Nephron (organoid): ENCODE data around the gene ENDOD1.
A peak's percentile ranks its signal among the peaks of the same experiment; 100 is the strongest.
"Not testable (repeated sequence)": the region's sequence is repeated elsewhere in the genome, so short reads cannot be mapped to it uniquely, and the experiment has no call there.

Source experiments
- H3K27ac Mint-ChIP-seq, 3 experiments: 2 replicates each; pipeline ENCODE4 v1.8.0; 2020; ENCODE audit warnings: mixed read lengths in 3 of 3, mild to moderate bottlenecking in 2 of 3, moderate library complexity in 1 of 3
- H3K27me3 Mint-ChIP-seq: 2 replicates; pipeline ENCODE4 v1.8.0; 2021; ENCODE audit warnings: low read depth, mild to moderate bottlenecking, moderate library complexity, mixed read lengths
- H3K36me3 Mint-ChIP-seq: 2 replicates; pipeline ENCODE4 v1.8.0; 2020; ENCODE audit warnings: low read depth, mixed read lengths
- H3K4me1 Mint-ChIP-seq: 2 replicates; pipeline ENCODE4 v1.8.0; 2020; ENCODE audit warnings: mixed read lengths
- H3K4me3 Mint-ChIP-seq, 3 experiments: 2 replicates each; pipeline ENCODE4 v1.8.0; 2020; ENCODE audit warnings: mild to moderate bottlenecking in 3 of 3, mixed read lengths in 3 of 3, moderate library complexity in 2 of 3
- H3K9me3 Mint-ChIP-seq: 2 replicates; pipeline ENCODE4 v1.8.0; 2020; ENCODE audit warnings: mixed read lengths
- TF ChIP-seq, protein P1 (sequence below), 3 experiments: fragments of 200-600 bp; sonication (generic); IDR thresholded peaks; one replicate each; pipeline ENCODE4 v1.5.0; 2021; ENCODE audit warnings: antibody characterized with exemption in 3 of 3; ENCODE audit not compliant: unreplicated experiment in 3 of 3

Gene ENDOD1

DNA sequence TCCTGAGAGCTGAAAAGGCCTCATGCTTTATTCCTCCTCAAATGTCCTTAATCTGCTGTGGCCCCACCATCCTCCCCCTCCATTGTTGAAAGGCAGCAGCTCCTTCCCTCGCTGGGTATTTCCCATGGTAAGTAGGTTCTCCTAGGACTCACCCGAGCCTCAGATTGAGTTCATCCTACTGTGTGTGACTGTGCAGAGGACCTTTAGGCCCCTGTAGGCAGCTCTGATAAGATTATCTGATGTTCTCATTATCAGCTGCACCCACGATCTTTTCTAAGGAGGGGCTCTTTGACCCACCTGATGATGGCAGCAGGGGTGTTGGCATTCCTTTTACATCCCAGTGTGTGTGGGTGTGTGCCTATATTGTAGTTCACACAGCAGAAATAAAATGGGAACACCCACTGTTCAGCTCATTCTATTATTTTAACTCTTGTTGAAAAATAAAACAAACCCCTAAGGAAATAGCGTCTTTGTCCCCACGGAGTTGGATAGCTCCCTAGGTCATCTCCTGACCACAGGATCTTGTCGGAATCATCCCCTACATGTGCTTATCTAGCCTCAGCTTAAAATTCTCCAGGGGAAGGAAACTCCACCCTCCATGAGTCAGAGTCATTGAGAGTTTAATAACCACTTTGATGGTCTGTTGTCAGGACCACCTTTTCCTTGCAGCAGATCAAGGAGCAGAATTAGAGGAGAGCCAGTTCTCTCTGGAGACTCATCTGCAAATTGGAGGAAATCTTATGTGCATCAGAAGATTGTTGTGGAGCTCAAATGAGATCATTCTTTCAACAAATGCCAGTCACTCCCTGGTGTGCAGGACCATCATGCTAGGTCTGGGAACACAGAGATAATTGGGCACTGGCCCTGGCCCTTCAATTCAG lies 19.3 kb downstream of the ENDOD1 start:
- TF ChIP-seq, protein P1, sequence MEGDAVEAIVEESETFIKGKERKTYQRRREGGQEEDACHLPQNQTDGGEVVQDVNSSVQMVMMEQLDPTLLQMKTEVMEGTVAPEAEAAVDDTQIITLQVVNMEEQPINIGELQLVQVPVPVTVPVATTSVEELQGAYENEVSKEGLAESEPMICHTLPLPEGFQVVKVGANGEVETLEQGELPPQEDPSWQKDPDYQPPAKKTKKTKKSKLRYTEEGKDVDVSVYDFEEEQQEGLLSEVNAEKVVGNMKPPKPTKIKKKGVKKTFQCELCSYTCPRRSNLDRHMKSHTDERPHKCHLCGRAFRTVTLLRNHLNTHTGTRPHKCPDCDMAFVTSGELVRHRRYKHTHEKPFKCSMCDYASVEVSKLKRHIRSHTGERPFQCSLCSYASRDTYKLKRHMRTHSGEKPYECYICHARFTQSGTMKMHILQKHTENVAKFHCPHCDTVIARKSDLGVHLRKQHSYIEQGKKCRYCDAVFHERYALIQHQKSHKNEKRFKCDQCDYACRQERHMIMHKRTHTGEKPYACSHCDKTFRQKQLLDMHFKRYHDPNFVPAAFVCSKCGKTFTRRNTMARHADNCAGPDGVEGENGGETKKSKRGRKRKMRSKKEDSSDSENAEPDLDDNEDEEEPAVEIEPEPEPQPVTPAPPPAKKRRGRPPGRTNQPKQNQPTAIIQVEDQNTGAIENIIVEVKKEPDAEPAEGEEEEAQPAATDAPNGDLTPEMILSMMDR (IDR thresholded peaks at IDR 0.05; ENCODE audit: unreplicated experiment in 3 of 3): no peak
- Mint-ChIP-seq H3K27ac (peak overlapping the region; percentile 84 to 95 (median 87)), H3K9me3 (peaks cover 2% of the 10 kb centered on the region), H3K36me3 (no peaks in the 10 kb centered on the region), H3K4me1 (peaks cover 78% of the 10 kb centered on the region), H3K4me3 (peak overlapping the region in 2 of 3 experiments; percentile 71), H3K27me3 (peaks cover 4% of the 10 kb centered on the region)

GRCh38 chr11:95111471-95111870 lies 21.8 kb downstream of the ENDOD1 start:
- H3K27me3 Mint-ChIP-seq, H3K36me3 Mint-ChIP-seq, H3K9me3 Mint-ChIP-seq: not testable (repeated sequence)
- peak overlapping the region in 1 of 3 experiments; percentile 65 for H3K27ac Mint-ChIP-seq
- peaks cover 53% of the 10 kb centered on the region for H3K4me1 Mint-ChIP-seq
- H3K4me3 Mint-ChIP-seq: peak overlapping the region in 2 of 3 experiments; percentile 9 to 48

DNA sequence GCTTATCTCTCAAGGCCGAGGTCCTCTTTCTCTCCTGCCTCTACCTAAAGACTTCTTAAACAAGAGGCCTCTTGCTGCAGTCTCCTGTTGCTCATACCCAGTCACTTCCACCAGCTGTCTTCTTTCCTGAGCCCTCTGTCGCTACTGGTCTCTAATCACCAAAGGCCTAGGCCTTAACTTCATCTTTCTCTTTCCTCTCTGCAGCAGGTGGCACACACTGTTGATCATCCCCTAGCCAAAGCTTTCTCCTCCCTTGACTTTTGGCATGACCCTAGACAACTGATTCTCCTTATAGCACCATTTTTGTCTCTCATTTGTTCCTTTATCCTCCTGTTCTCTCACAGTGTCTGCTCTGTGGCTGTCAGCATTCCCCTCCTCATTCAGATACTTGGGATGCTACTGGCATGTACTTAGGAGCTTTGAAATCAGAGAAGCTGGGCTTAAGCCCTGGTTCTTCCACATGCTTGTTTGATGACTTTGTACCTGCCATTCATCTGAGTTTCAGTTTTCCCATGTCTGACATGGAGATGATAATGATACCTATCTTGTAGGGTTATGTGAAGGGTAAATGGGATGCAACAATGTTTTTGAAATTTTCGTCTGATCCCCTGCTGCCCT lies 22.4 kb downstream of the ENDOD1 start:
- Mint-ChIP-seq H3K4me1 (peaks cover 47% of the 10 kb centered on the region), H3K9me3 (peaks cover 2% of the 10 kb centered on the region), H3K4me3 (peak overlapping the region in 2 of 3 experiments; percentile 9 to 48), H3K27ac (peak overlapping the region in 1 of 3 experiments; percentile 65), H3K36me3 (no peaks in the 10 kb centered on the region), H3K27me3 (peaks cover 4% of the 10 kb centered on the region)
- TF ChIP-seq, protein P1 (IDR thresholded peaks at IDR 0.05; ENCODE audit: unreplicated experiment in 3 of 3): no peak

DNA sequence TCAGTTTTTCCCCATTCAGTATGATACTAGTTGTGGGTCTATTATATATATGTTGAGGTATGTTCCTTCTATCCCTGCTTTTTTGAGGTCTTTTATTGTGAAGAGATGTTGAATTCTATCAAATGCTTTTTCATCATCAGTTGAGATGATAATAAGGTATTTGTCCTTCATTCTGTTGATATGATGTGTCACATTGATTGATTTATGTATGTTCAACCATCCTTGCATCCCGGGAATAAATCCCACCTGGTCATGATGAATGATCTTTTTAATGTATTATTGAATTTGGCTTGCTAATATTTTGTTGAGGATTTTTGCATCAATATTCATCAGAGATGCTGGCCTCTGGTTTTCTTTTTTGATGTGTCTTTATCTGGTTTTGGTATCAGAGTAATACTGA lies 26.0 kb downstream of the ENDOD1 start:
- Mint-ChIP-seq H3K4me3 (no peak overlapping the region), H3K9me3 (peaks cover 18% of the 10 kb centered on the region), H3K4me1 (peaks cover 14% of the 10 kb centered on the region), H3K36me3 (peaks cover 4% of the 10 kb centered on the region), H3K27me3 (peaks cover 4% of the 10 kb centered on the region), H3K27ac (no peak overlapping the region)
- TF ChIP-seq, protein P1 (IDR thresholded peaks at IDR 0.05; ENCODE audit: unreplicated experiment in 3 of 3): no peak

DNA sequence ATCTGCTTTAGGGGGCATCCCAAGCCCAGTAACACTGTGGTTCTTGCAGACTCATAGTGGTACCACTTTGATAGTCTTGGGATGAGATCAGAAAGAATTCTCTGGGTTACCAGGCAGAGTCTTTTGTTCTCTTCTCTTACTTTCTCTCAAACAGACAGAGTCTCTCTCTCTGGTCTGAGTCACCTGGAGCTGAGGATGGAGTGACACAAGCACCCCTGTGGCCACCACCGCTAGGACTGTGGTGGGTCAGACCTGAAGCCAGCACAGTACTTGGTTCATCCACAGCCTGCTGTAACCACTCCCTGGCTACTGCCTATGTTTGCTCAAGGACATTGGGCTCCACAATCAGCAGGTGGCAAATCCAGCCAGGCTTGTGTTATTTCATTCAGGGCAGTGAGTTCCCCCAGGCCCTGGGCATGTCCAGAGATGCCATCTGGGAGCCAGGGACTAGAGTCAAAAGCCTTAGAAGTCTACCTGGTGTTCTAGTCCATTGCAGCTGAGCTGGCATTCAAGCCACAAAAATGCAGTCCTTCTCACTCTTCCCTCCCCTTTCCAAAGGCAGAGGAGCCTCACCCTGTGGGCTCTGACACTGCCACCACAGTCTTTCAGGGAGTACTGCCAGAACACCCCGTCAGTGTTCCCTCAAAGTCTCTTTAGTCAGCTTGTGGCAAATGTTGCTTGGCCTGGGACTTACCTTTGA lies 29.9 kb downstream of the ENDOD1 start:
- Mint-ChIP-seq H3K27me3 (no peaks in the 10 kb centered on the region), H3K4me1 (peaks cover 13% of the 10 kb centered on the region), H3K36me3 (peaks cover 4% of the 10 kb centered on the region), H3K9me3 (peaks cover 16% of the 10 kb centered on the region), H3K27ac (no peak overlapping the region), H3K4me3 (no peak overlapping the region)
- TF ChIP-seq, protein P1 (IDR thresholded peaks at IDR 0.05; ENCODE audit: unreplicated experiment in 3 of 3): no peak

GRCh38 chr11:95121698-95122097 lies 32.1 kb downstream of the ENDOD1 start:
- Mint-ChIP-seq H3K9me3 (peaks cover 16% of the 10 kb centered on the region), H3K36me3 (peaks cover 4% of the 10 kb centered on the region), H3K4me1 (peaks cover 13% of the 10 kb centered on the region), H3K27ac (no peak overlapping the region), H3K27me3 (no peaks in the 10 kb centered on the region), H3K4me3 (no peak overlapping the region)
- TF ChIP-seq, protein P1 (IDR thresholded peaks at IDR 0.05; ENCODE audit: unreplicated experiment in 3 of 3): no peak
